Measurements from ENCODE around the gene CBX8. TPM values are rescaled to one million over a fixed set of nuclear protein-coding genes. Genes with fewer than 3 reads are reported as not detected.

Gene CBX8
- total and polyA plus RNA-seq, 2 of the 13 experiments (the other 11 are each of a cell fraction or from before 2014, with no cell fraction given): 0.34 to 12.6 TPM

DNA sequence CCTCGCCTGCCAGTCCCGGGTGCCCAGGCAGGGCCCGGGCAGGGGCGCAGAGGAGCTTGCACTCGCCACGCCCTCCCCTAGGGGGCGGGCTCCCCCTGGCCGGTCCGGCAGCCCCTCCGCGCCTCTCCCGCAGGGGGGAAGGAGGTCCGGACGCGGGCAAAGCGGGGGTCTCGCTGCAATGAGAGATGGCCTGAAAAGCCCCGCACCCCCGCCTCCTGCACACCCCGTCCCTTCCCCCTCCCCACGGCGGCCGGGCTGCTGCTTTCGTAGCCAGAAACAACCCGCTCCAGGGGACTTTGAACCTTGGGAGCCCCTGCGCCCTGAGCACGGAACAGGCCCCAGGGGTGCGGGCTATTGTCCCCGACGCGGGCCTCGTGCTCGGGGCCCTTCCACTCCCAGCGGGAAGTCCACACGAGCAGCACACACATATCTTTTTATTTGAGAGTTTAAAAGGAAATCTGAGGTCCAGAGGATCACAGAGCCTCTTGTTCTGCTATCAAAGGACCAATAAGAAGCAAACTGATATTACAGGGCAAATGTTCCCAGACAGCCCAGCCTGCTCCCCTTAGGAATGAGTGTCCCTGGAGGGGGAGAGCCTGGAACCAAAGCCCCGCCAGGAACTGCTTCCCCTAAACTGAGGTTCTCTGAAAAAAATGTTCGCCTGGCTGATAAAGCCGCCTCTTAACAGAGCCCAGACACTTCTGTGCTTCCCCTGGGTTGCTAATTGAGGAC, 48.2 kb upstream of the CBX8 start (continued):
- TF ChIP-seq HINFP (CRISPR knock-in tag; IDR thresholded peaks at IDR 0.05; ENCODE audit: low read depth) (no peak), GTF2F1 (IDR thresholded peaks at IDR 0.05; ENCODE audit: low read length) (no peak), NFYC (CRISPR knock-in tag; IDR thresholded peaks at IDR 0.05) (no peak), ZNF12 (CRISPR knock-in tag; IDR thresholded peaks at IDR 0.05) (no peak), FLYWCH1 (CRISPR knock-in tag; IDR thresholded peaks at IDR 0.05) (no peak), ZNF570 (CRISPR knock-in tag; IDR thresholded peaks at IDR 0.05; ENCODE audit: borderline replicate concordance) (no peak), REXO4 (CRISPR knock-in tag; IDR thresholded peaks at IDR 0.05; ENCODE audit: borderline replicate concordance) (no peak; the same call in 1 of the 2 replicates), ZBTB4 (CRISPR knock-in tag; IDR thresholded peaks at IDR 0.05; ENCODE audit: borderline replicate concordance) (peak; percentile 72; the same call in 1 of the 2 replicates), HIVEP1 (CRISPR knock-in tag; IDR thresholded peaks at IDR 0.05) (peak; percentile 87), SRSF9 (IDR thresholded peaks at IDR 0.05; ENCODE audit: borderline replicate concordance, insufficient read depth, low read depth, low read length, poor library complexity, severe bottlenecking) (no peak), ZNF747 (CRISPR knock-in tag; IDR thresholded peaks at IDR 0.05; ENCODE audit: borderline replicate concordance) (no peak), KDM5B (CRISPR knock-in tag; IDR thresholded peaks at IDR 0.05; ENCODE audit: borderline replicate concordance) (peak; percentile 83; the same call in 1 of the 2 replicates), MEIS1 (CRISPR knock-in tag; IDR thresholded peaks at IDR 0.05; ENCODE audit: borderline replicate concordance) (peak; percentile 36; the same call in 1 of the 2 replicates), MAFK (conservative IDR thresholded peaks at IDR 0.05 in 1 of 2, IDR thresholded peaks at IDR 0.05 in 1 of 2; ENCODE audit: low read length in 2 of 2) (no peak), ZSCAN29 (CRISPR knock-in tag; conservative IDR thresholded peaks at IDR 0.05) (peak; percentile 91; the same call in 1 of the 2 replicates), ZNF891 (CRISPR knock-in tag; IDR thresholded peaks at IDR 0.05) (no peak), KDM1A (CRISPR knock-in tag; IDR thresholded peaks at IDR 0.05) (no peak), TBX2 (CRISPR knock-in tag; IDR thresholded peaks at IDR 0.05; ENCODE audit: borderline replicate concordance) (peak; percentile 76; the same call in 1 of the 2 replicates), ZFY (CRISPR knock-in tag; IDR thresholded peaks at IDR 0.05) (peak; percentile 88), NFKB2 (CRISPR knock-in tag; IDR thresholded peaks at IDR 0.05; ENCODE audit: borderline replicate concordance) (peak; percentile 90; the same call in 1 of the 2 replicates), SRSF1 (optimal IDR thresholded peaks at IDR 0.05; ENCODE audit: low read depth, low read length) (no peak)
- TF ChIP-seq, protein P1, sequence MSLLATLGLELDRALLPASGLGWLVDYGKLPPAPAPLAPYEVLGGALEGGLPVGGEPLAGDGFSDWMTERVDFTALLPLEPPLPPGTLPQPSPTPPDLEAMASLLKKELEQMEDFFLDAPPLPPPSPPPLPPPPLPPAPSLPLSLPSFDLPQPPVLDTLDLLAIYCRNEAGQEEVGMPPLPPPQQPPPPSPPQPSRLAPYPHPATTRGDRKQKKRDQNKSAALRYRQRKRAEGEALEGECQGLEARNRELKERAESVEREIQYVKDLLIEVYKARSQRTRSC (CRISPR knock-in tag; IDR thresholded peaks at IDR 0.05; ENCODE audit: low read depth): no peak
- TF ChIP-seq, protein P2, sequence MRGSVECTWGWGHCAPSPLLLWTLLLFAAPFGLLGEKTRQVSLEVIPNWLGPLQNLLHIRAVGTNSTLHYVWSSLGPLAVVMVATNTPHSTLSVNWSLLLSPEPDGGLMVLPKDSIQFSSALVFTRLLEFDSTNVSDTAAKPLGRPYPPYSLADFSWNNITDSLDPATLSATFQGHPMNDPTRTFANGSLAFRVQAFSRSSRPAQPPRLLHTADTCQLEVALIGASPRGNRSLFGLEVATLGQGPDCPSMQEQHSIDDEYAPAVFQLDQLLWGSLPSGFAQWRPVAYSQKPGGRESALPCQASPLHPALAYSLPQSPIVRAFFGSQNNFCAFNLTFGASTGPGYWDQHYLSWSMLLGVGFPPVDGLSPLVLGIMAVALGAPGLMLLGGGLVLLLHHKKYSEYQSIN (CRISPR knock-in tag; IDR thresholded peaks at IDR 0.05; ENCODE audit: borderline replicate concordance): no peak

Measured in HepG2 (cell line).